ENCODE measurements around the gene EVC2.

EVC2 gene

GRCh38 chr4:5660185-5660584 lies 48.2 kb downstream of the EVC2 start:
- no peak for FAIRE-seq

GRCh38 chr4:5658974-5659373 lies 49.4 kb downstream of the EVC2 start:
- no peak for FAIRE-seq

GRCh38 chr4:5656415-5656814 lies 51.9 kb downstream of the EVC2 start:
- no peak for FAIRE-seq

GRCh38 chr4:5654791-5655190 lies 53.6 kb downstream of the EVC2 start:
- FAIRE-seq = no peak

GRCh38 chr4:5651089-5651488 lies 57.3 kb downstream of the EVC2 start:
- no peak for FAIRE-seq

- no peak for FAIRE-seq
Measured at GRCh38 chr4:5650040-5650439, 58.3 kb downstream of the EVC2 start.

- no peak for FAIRE-seq
Measured at GRCh38 chr4:5647351-5647750, 61.0 kb downstream of the EVC2 start.

- no peak for FAIRE-seq
Measured at GRCh38 chr4:5640096-5640495, 68.3 kb downstream of the EVC2 start.

GRCh38 chr4:5639556-5639955 lies 68.8 kb downstream of the EVC2 start:
- no peak for FAIRE-seq

GRCh38 chr4:5638976-5639375 lies 69.4 kb downstream of the EVC2 start:
- no peak for FAIRE-seq

- FAIRE-seq = no peak
Measured at GRCh38 chr4:5638316-5638715, 70.0 kb downstream of the EVC2 start.

GRCh38 chr4:5636766-5637670 lies 71.3 kb downstream of the EVC2 start:
- FAIRE-seq = no peak

GRCh38 chr4:5635826-5636195 lies 72.5 kb downstream of the EVC2 start:
- FAIRE-seq = no peak

- FAIRE-seq = no peak
Measured at GRCh38 chr4:5632571-5632970, 75.8 kb downstream of the EVC2 start.

- no peak for FAIRE-seq
Measured at GRCh38 chr4:5632066-5632440, 76.3 kb downstream of the EVC2 start.

GRCh38 chr4:5631352-5632065 lies 76.8 kb downstream of the EVC2 start:
- FAIRE-seq = no peak

- no peak for FAIRE-seq
Measured at GRCh38 chr4:5630762-5631161, 77.6 kb downstream of the EVC2 start.

- no peak for FAIRE-seq
Measured at GRCh38 chr4:5629542-5629941, 78.8 kb downstream of the EVC2 start.

GRCh38 chr4:5626913-5627312 lies 81.4 kb downstream of the EVC2 start:
- FAIRE-seq = no peak

- FAIRE-seq = no peak
Measured at GRCh38 chr4:5622596-5622995, 85.8 kb downstream of the EVC2 start.

- no peak for FAIRE-seq
Measured at GRCh38 chr4:5619913-5620625, 88.3 kb downstream of the EVC2 start.

- no peak for FAIRE-seq
Measured at GRCh38 chr4:5618051-5618960, 90.1 kb downstream of the EVC2 start.

All from G401.6 (cell line).